ENCODE data around the gene CPM.

CPM gene

DNA sequence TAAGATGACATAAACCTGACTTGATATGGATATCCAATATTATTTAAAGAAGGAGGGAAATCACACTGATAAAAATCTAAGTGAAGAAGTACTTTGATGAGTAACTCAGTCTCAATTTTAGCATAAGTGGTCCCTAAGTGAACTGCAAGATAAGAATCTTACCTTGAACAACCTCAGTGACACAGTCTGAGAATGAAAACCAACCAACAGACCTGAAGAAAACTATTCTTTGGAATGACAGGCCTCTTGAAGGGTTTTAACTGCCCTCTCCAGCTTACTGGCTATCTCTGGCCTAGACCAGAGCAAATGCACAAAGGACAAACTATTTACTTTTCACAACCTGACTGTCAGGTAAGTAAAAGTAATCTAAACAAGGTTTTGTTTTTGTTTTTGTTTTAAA, 44.7 kb downstream of the CPM start:
- ATAC-seq = peak; percentile 55
- no peak for TF ChIP-seq ZFP3 (CRISPR knock-in tag; IDR thresholded peaks at IDR 0.05)

DNA sequence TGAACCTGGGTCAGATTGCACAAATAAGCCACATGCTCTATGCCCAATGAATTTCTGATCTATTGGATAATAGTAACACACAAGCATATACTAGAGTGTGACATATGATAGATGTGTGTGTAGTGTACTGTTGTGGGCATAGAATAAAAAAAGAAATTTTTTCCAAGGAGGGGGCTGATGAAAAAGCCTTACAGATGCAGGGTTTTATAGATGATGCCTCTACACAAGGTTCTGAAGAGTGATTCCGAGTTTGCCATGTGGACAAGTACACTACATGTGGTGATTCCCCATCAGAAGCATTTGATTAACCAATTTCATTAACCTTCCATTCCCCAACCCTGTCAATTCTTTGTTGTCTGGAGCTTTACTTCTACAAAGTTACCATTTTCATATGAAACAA, 45.3 kb downstream of the CPM start:
- TF ChIP-seq, protein P1, sequence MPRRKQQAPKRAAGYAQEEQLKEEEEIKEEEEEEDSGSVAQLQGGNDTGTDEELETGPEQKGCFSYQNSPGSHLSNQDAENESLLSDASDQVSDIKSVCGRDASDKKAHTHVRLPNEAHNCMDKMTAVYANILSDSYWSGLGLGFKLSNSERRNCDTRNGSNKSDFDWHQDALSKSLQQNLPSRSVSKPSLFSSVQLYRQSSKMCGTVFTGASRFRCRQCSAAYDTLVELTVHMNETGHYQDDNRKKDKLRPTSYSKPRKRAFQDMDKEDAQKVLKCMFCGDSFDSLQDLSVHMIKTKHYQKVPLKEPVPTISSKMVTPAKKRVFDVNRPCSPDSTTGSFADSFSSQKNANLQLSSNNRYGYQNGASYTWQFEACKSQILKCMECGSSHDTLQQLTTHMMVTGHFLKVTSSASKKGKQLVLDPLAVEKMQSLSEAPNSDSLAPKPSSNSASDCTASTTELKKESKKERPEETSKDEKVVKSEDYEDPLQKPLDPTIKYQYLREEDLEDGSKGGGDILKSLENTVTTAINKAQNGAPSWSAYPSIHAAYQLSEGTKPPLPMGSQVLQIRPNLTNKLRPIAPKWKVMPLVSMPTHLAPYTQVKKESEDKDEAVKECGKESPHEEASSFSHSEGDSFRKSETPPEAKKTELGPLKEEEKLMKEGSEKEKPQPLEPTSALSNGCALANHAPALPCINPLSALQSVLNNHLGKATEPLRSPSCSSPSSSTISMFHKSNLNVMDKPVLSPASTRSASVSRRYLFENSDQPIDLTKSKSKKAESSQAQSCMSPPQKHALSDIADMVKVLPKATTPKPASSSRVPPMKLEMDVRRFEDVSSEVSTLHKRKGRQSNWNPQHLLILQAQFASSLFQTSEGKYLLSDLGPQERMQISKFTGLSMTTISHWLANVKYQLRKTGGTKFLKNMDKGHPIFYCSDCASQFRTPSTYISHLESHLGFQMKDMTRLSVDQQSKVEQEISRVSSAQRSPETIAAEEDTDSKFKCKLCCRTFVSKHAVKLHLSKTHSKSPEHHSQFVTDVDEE (CRISPR knock-in tag; IDR thresholded peaks at IDR 0.05) = no peak
- TF ChIP-seq, protein P2, sequence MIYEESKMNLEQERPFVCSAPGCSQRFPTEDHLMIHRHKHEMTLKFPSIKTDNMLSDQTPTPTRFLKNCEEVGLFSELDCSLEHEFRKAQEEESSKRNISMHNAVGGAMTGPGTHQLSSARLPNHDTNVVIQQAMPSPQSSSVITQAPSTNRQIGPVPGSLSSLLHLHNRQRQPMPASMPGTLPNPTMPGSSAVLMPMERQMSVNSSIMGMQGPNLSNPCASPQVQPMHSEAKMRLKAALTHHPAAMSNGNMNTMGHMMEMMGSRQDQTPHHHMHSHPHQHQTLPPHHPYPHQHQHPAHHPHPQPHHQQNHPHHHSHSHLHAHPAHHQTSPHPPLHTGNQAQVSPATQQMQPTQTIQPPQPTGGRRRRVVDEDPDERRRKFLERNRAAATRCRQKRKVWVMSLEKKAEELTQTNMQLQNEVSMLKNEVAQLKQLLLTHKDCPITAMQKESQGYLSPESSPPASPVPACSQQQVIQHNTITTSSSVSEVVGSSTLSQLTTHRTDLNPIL (CRISPR knock-in tag; IDR thresholded peaks at IDR 0.05; ENCODE audit: low read depth) = no peak
- TF ChIP-seq GLIS3 (CRISPR knock-in tag; IDR thresholded peaks at IDR 0.05) (no peak), ZFP3 (CRISPR knock-in tag; IDR thresholded peaks at IDR 0.05) (no peak), ZNF8 (CRISPR knock-in tag; IDR thresholded peaks at IDR 0.05) (no peak), ARNTL (CRISPR knock-in tag; IDR thresholded peaks at IDR 0.05; ENCODE audit: borderline replicate concordance, low read depth) (no peak), RARB (CRISPR knock-in tag; IDR thresholded peaks at IDR 0.05) (no peak), ZNF565 (CRISPR knock-in tag; conservative IDR thresholded peaks at IDR 0.05; ENCODE audit: low read depth) (no peak), TOX (CRISPR knock-in tag; IDR thresholded peaks at IDR 0.05; ENCODE audit: borderline replicate concordance) (no peak), PPARA (CRISPR knock-in tag; IDR thresholded peaks at IDR 0.05; ENCODE audit: borderline replicate concordance) (no peak)
- TF ChIP-seq, protein P3, sequence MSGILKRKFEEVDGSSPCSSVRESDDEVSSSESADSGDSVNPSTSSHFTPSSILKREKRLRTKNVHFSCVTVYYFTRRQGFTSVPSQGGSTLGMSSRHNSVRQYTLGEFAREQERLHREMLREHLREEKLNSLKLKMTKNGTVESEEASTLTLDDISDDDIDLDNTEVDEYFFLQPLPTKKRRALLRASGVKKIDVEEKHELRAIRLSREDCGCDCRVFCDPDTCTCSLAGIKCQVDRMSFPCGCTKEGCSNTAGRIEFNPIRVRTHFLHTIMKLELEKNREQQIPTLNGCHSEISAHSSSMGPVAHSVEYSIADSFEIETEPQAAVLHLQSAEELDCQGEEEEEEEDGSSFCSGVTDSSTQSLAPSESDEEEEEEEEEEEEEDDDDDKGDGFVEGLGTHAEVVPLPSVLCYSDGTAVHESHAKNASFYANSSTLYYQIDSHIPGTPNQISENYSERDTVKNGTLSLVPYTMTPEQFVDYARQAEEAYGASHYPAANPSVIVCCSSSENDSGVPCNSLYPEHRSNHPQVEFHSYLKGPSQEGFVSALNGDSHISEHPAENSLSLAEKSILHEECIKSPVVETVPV (CRISPR knock-in tag; IDR thresholded peaks at IDR 0.05) = no peak
- ATAC-seq = no peak

DNA sequence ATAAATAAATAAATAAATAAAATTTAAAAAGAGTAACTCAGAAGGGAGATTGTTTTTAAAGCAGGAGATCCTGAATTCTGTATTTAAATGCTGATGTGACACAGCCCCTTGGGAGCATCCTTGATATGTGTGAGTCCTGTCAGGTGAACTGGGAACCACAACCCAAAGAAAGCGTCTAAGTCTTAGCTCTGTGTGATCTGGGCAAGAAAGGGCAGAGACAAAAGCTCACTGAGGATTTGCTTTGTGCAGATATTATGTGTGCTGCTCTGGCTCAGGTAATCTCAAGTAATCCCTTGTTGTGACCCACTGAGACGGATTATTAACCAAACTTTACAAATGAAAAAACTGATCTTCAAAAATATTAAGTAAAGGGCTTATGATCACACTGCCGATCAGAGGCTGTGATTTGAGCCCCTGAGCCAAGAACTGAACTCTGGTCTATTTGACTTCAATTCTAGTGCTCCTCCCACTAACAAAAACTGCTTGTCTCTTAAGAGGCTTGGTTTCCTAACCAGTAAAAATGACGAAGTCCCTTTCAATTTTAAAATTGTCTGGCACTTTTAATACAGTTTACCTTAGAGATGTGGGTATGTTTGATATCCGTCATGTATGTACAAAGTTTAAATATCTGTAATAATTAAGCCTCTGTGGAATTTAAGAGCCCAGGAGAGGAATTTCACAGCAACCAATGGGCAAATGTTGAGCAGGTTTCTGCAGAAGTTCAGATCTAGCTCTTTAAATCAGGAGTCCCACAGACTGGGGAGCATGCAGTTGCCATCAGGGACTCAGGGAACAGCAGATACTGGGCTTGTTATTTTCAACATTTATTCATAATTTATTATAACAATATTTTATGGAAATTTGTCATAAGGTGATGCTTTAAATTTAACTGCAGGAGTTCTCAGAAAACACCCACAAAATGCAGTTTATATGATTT, 46.1 kb downstream of the CPM start:
- ATAC-seq = no peak
- no peak for TF ChIP-seq ZC3H10 (CRISPR knock-in tag; IDR thresholded peaks at IDR 0.05)

DNA sequence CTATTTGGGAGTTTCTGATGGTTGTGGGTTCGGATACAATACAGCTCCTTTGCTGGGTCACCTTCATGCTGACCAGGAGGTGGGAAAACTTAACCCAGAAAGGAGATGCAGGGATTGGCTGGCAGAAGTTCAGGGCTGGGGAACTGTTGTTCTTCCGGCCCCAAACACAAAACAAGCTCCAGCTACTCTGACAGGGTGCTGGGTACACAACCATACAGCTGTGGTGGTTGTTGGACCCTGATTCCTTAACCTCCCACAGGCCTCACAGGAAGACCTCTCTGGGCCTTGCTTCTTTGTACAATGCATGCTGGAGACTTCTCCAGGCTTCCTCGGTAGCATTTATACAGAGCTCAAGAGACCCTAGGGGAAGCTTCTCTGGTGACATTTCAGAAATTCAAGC, 47.6 kb downstream of the CPM start:
- no peak for ATAC-seq
- TF ChIP-seq, protein P4, sequence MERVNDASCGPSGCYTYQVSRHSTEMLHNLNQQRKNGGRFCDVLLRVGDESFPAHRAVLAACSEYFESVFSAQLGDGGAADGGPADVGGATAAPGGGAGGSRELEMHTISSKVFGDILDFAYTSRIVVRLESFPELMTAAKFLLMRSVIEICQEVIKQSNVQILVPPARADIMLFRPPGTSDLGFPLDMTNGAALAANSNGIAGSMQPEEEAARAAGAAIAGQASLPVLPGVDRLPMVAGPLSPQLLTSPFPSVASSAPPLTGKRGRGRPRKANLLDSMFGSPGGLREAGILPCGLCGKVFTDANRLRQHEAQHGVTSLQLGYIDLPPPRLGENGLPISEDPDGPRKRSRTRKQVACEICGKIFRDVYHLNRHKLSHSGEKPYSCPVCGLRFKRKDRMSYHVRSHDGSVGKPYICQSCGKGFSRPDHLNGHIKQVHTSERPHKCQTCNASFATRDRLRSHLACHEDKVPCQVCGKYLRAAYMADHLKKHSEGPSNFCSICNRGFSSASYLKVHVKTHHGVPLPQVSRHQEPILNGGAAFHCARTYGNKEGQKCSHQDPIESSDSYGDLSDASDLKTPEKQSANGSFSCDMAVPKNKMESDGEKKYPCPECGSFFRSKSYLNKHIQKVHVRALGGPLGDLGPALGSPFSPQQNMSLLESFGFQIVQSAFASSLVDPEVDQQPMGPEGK (CRISPR knock-in tag; IDR thresholded peaks at IDR 0.05; ENCODE audit: borderline replicate concordance) = no peak
- TF ChIP-seq ZNF565 (CRISPR knock-in tag; conservative IDR thresholded peaks at IDR 0.05; ENCODE audit: low read depth) = no peak

DNA sequence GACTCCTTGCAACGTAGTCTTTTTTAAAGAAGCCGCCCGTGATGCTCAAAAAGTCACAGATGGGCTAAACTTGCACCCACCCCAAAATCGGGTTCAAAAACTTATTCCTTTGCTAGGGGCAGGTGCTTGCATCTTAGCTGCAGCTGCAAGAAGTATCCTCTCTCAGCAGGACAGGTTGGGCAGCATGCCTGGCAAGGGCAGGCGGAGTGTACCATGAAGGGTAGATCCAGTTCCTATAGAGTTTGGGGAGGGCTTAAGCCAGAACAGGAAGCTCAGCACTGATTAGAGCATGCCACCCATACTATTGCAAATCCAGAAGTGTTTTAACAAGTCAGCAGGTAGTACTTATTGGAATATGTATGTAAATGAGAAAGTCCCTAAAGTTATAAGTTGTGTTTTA, 48.7 kb downstream of the CPM start:
- ATAC-seq = no peak
- TF ChIP-seq ZNF70 (CRISPR knock-in tag; IDR thresholded peaks at IDR 0.05) (no peak), ZNF8 (CRISPR knock-in tag; IDR thresholded peaks at IDR 0.05) (no peak), CSDC2 (CRISPR knock-in tag; IDR thresholded peaks at IDR 0.05) (no peak), OSR1 (CRISPR knock-in tag; IDR thresholded peaks at IDR 0.05) (no peak), TOX (CRISPR knock-in tag; IDR thresholded peaks at IDR 0.05; ENCODE audit: borderline replicate concordance) (no peak), ZFP30 (CRISPR knock-in tag; IDR thresholded peaks at IDR 0.05) (no peak), SNAI2 (CRISPR knock-in tag; IDR thresholded peaks at IDR 0.05) (no peak), PPARA (CRISPR knock-in tag; IDR thresholded peaks at IDR 0.05; ENCODE audit: borderline replicate concordance) (no peak), GLIS3 (CRISPR knock-in tag; IDR thresholded peaks at IDR 0.05) (no peak)
